KOPT-K1 (cell line): ENCODE measurements around the gene SLC22A16.

Source experiments
- H3K27ac ChIP-seq: fragments of 200-600 bp; sonication (generic); 2 replicates; pipeline ENCODE4 v1.5.1; 2016; ENCODE audit warnings: antibody characterized with exemption, mild to moderate bottlenecking, low read depth, low read length; ENCODE audit not compliant: poor library complexity, severe bottlenecking
- H3K36me3 ChIP-seq: fragments of 200-600 bp; sonication (generic); 2 replicates; pipeline ENCODE4 v1.5.1; 2017; ENCODE audit warnings: antibody characterized with exemption, mild to moderate bottlenecking, low read length, moderate library complexity; ENCODE audit not compliant: insufficient read depth
- H3K9me3 ChIP-seq: fragments of 200-600 bp; sonication (generic); 2 replicates; pipeline ENCODE4 v1.5.1; 2017; ENCODE audit warnings: antibody characterized with exemption, low read length, mild to moderate bottlenecking; ENCODE audit not compliant: insufficient read depth, poor library complexity, severe bottlenecking

Gene SLC22A16

GRCh38 chr6:110385458-110385863, 91.0 kb downstream of the SLC22A16 start:
- Histone ChIP-seq H3K27ac (no peak overlapping the region), H3K36me3 (no peaks in the 10 kb centered on the region), H3K9me3 (no peaks in the 10 kb centered on the region)

GRCh38 chr6:110378552-110378951, 97.9 kb downstream of the SLC22A16 start:
- Histone ChIP-seq H3K9me3 (no peaks in the 10 kb centered on the region), H3K36me3 (no peaks in the 10 kb centered on the region), H3K27ac (no peak overlapping the region)
